ENCODE measurements around the gene TRUB1. TPM values are rescaled to one million over a fixed set of nuclear protein-coding genes. Genes with fewer than 3 reads are reported as not detected.
A peak's percentile ranks its signal among the peaks of the same experiment; 100 is the strongest.

The TRUB1 gene
- polyA plus RNA-seq, 1 of the 3 experiments (the other 2 are of a cell fraction): 9.9 TPM

GRCh38 chr10:114992189-114992775 is 54.3 kb downstream of the TRUB1 start:
- Histone ChIP-seq H4K20me1 (ENCODE audit: insufficient read depth) (no peaks in the 10 kb centered on the region), H3K4me2 (no peak overlapping the region), H3K4me1 (ENCODE audit: control insufficient read depth in 1 of 2, insufficient read depth in 2 of 2, low read depth in 1 of 2, low read length in 1 of 2) (peaks cover 0 to 14% of the 10 kb centered on the region in 2 experiments; a peak in 1 of 4 replicates), H2AFZ (ENCODE audit: low read depth) (no peak overlapping the region), H3K79me2 (ENCODE audit: insufficient read depth) (no peaks in the 10 kb centered on the region), H3K9me3 (no peaks in the 10 kb centered on the region), H3K27ac (ENCODE audit: low read depth in 2 of 2, low read length in 1 of 2) (no peak overlapping the region), H3F3A (replicated peaks; ENCODE audit: insufficient read depth) (peaks cover 22% of the 10 kb centered on the region), H3K4me3 (ENCODE audit: low read depth in 2 of 2, low read length in 1 of 2) (no peak overlapping the region), H3K36me3 (replicated peaks in 1 of 2; ENCODE audit: control insufficient read depth in 1 of 2, insufficient read depth in 2 of 2, low read length in 1 of 2) (no peaks in the 10 kb centered on the region), H3K9ac (no peak overlapping the region), H3K9me2 (no peaks in the 10 kb centered on the region), H3K27me3 (ENCODE audit: insufficient read depth) (no peaks in the 10 kb centered on the region)
- WGBS (ENCODE audit: low lambda C conversion rate): 82% methylated on average over 9 of the region's 9 CpGs
- ChIA-PET POLR2A (no interaction called here), CTCF (interaction anchor here (1.0 kb wide), 1 partner anchor 28 kb away, joined by 3 read pairs; no protein-coding TSS in a partner anchor)
- TF ChIP-seq EZH2phosphoT487 (IDR thresholded peaks at IDR 0.05; ENCODE audit: borderline replicate concordance, low read depth) (no peak), TAF1 (IDR thresholded peaks at IDR 0.05; ENCODE audit: borderline replicate concordance, low read depth, low read length) (no peak), SMC3 (IDR thresholded peaks at IDR 0.05; ENCODE audit: low read depth, low read length) (no peak), PBX3 (IDR thresholded peaks at IDR 0.05) (no peak), FOXM1 (IDR thresholded peaks at IDR 0.05; ENCODE audit: low read depth) (no peak), TEAD4 (IDR thresholded peaks at IDR 0.05; ENCODE audit: borderline replicate concordance, insufficient read depth) (no peak), REST (IDR thresholded peaks at IDR 0.05; ENCODE audit: low read depth, low read length) (no peak), NFIC (IDR thresholded peaks at IDR 0.05; ENCODE audit: borderline replicate concordance) (no peak), MXI1 (IDR thresholded peaks at IDR 0.05; ENCODE audit: low read depth, low read length) (no peak), GABPA (IDR thresholded peaks at IDR 0.05; ENCODE audit: low read depth) (no peak)
- DNase-seq: no peak

GRCh38 chr10:114995468-114996247 is 57.7 kb downstream of the TRUB1 start:
- H3K4me3 ChIP-seq (ENCODE audit: low read depth in 2 of 2, low read length in 1 of 2): no peak overlapping the region
- no peak overlapping the region for H3K4me2 ChIP-seq
- POLR2A ChIA-PET: no interaction called here
- no peaks in the 10 kb centered on the region for H3K79me2 ChIP-seq (ENCODE audit: insufficient read depth)
- H3K36me3 ChIP-seq (replicated peaks in 1 of 2; ENCODE audit: control insufficient read depth in 1 of 2, insufficient read depth in 2 of 2, low read length in 1 of 2): no peaks in the 10 kb centered on the region
- H2AFZ ChIP-seq (ENCODE audit: low read depth): no peak overlapping the region
- 75% methylated on average over 6 of the region's 6 CpGs for WGBS (ENCODE audit: low lambda C conversion rate)
- no peak for DNase-seq
- H3F3A ChIP-seq (replicated peaks; ENCODE audit: insufficient read depth): peaks cover 10% of the 10 kb centered on the region
- H4K20me1 ChIP-seq (ENCODE audit: insufficient read depth): no peaks in the 10 kb centered on the region
- no peaks in the 10 kb centered on the region for H3K9me2 ChIP-seq
- no peaks in the 10 kb centered on the region for H3K9me3 ChIP-seq
- peak overlapping the region in 1 of 2 experiments; percentile 2; a peak in 1 of 4 replicates for H3K27ac ChIP-seq (ENCODE audit: low read depth in 2 of 2, low read length in 1 of 2)
- CTCF ChIA-PET: interaction anchor here (1.1 kb wide), 2 partner anchors 31 to 134 kb away, joined by 3 to 5 read pairs; no protein-coding TSS in a partner anchor
- no peaks in the 10 kb centered on the region for H3K27me3 ChIP-seq (ENCODE audit: insufficient read depth)
- H3K9ac ChIP-seq: no peak overlapping the region
- H3K4me1 ChIP-seq (ENCODE audit: control insufficient read depth in 1 of 2, insufficient read depth in 2 of 2, low read depth in 1 of 2, low read length in 1 of 2): peaks cover 0 to 11% of the 10 kb centered on the region in 2 experiments; a peak in 1 of 4 replicates
- no peak for TF ChIP-seq JUND (IDR thresholded peaks at IDR 0.05)
- no peak for TF ChIP-seq MXI1 (IDR thresholded peaks at IDR 0.05; ENCODE audit: low read depth, low read length)
- TF ChIP-seq MAX (IDR thresholded peaks at IDR 0.05; ENCODE audit: low read depth): no peak
- no peak for TF ChIP-seq ZBTB33 (IDR thresholded peaks at IDR 0.05; ENCODE audit: borderline replicate concordance, low read depth)
- TF ChIP-seq CTCF (IDR thresholded peaks at IDR 0.05): no peak
- no peak for TF ChIP-seq CHD2 (IDR thresholded peaks at IDR 0.05; ENCODE audit: low read length, partially characterized antibody)
- TF ChIP-seq RAD21 (IDR thresholded peaks at IDR 0.05; ENCODE audit: low read length): no peak
- no peak for TF ChIP-seq TAF1 (IDR thresholded peaks at IDR 0.05; ENCODE audit: borderline replicate concordance, low read depth, low read length)

Measured in SK-N-SH (cell line).